GM10266 (cell line): ENCODE results near the gene FRMD4A.

Experiments used
- DNase-seq: peaks from one replicate; pipeline ENCODE4 v3.0.0; 2012; ENCODE audit errors: extremely low spot score
- CTCF ChIP-seq: IDR thresholded peaks from 2 replicates; pipeline ENCODE4 v1.5.1; 2012; ENCODE audit warnings: mild to moderate bottlenecking, low read depth; ENCODE audit not compliant: control insufficient read depth, insufficient read depth; ENCODE audit errors: missing control alignments

FRMD4A gene

GRCh38 chr10:13736506-13736905, 594.2 kb downstream of the FRMD4A start:
- DNase-seq = no peak
- no peak for TF ChIP-seq CTCF

GRCh38 chr10:13734151-13734550, 596.6 kb downstream of the FRMD4A start:
- DNase-seq = no peak
- TF ChIP-seq CTCF = no peak

GRCh38 chr10:13733071-13733470, 597.7 kb downstream of the FRMD4A start:
- DNase-seq = no peak
- no peak for TF ChIP-seq CTCF

GRCh38 chr10:13732465-13732881, 598.3 kb downstream of the FRMD4A start:
- TF ChIP-seq CTCF = no peak
- no peak for DNase-seq

GRCh38 chr10:13731799-13732198, 598.9 kb downstream of the FRMD4A start:
- no peak for TF ChIP-seq CTCF
- DNase-seq = no peak

GRCh38 chr10:13730956-13731355, 599.8 kb downstream of the FRMD4A start:
- DNase-seq = no peak
- TF ChIP-seq CTCF = no peak

- no peak for DNase-seq
- no peak for TF ChIP-seq CTCF
Observed at GRCh38 chr10:13730306-13730652, 600.4 kb downstream of the FRMD4A start.
